GM21723 (cell line): ENCODE measurements around the gene EYA2.

Experiments used
- ATAC-seq: cut with Tn5 transposase; IDR thresholded peaks from one replicate; pipeline ENCODE4 v1.9.1; 2021; ENCODE audit warnings: mild to moderate bottlenecking, moderate library complexity; ENCODE audit not compliant: unreplicated experiment

Gene EYA2

GRCh38 chr20:47237715-47238114, 343.1 kb downstream of the EYA2 start:
- no peak for ATAC-seq
